Anterior cingulate cortex (tissue), 58 donors: ENCODE data around the gene SLC1A4.

ENCODE experiments used
- DNase-seq, 58 donors: peaks; one replicate each; lab custom pipeline; 2025; lab: John Stamatoyannopoulos, UW

Gene SLC1A4

GRCh38 chr2:65044097-65044735 is 55.0 kb downstream of the SLC1A4 start:
- DNase-seq, result no peak

- DNase-seq, result no peak
Observed at GRCh38 chr2:65045651-65046050, 56.5 kb downstream of the SLC1A4 start.

- DNase-seq, result no peak
Observed at GRCh38 chr2:65046633-65047407, 57.6 kb downstream of the SLC1A4 start.

- DNase-seq, result no peak
Observed at GRCh38 chr2:65049010-65049639, 59.9 kb downstream of the SLC1A4 start.

GRCh38 chr2:65050931-65051330 is 61.7 kb downstream of the SLC1A4 start:
- DNase-seq, result no peak

GRCh38 chr2:65053199-65053598 is 64.0 kb downstream of the SLC1A4 start:
- DNase-seq, result peak in 3 of 58 donors; percentile 12 to 30 (median 21)

- no peak for DNase-seq
Observed at GRCh38 chr2:65054749-65055421, 65.7 kb downstream of the SLC1A4 start.

GRCh38 chr2:65055422-65056214 is 66.4 kb downstream of the SLC1A4 start:
- DNase-seq, result peak in 13 of 58 donors; percentile 47 to 82 (median 67)

GRCh38 chr2:65056215-65057053 is 67.2 kb downstream of the SLC1A4 start, which contains the start of gene CEP68:
TSS of gene CEP68 (plus strand) at chr2:65056416. CDS start at chr2:65069445, 13,029 bp downstream.
- peak; percentile 62 to 99 (median 95) for DNase-seq

GRCh38 chr2:65057054-65057375 is 67.8 kb downstream of the SLC1A4 start:
- no peak for DNase-seq

GRCh38 chr2:65057391-65058052 is 68.3 kb downstream of the SLC1A4 start:
- no peak for DNase-seq

GRCh38 chr2:65059071-65059470 is 69.9 kb downstream of the SLC1A4 start:
- DNase-seq, result no peak

GRCh38 chr2:65061146-65061909 is 72.1 kb downstream of the SLC1A4 start:
- no peak for DNase-seq

GRCh38 chr2:65061910-65062339 is 72.7 kb downstream of the SLC1A4 start:
- no peak for DNase-seq

- no peak for DNase-seq
Observed at GRCh38 chr2:65062843-65063825, 73.9 kb downstream of the SLC1A4 start.

- peak in 47 of 58 donors; percentile 23 to 83 (median 46) for DNase-seq
Observed at GRCh38 chr2:65064728-65065552, 75.7 kb downstream of the SLC1A4 start.
